Heart left ventricle (tissue), 13 donors: Measurements from ENCODE around the gene ATCAY.

Source experiments
- CTCF ChIP-seq, 12 donors: fragments of 200-600 bp; sonication (generic) in 4 of 12; IDR thresholded peaks; one replicate each; pipeline versions ENCODE4 v1.5.0 to v1.8.0; 2018 to 2022; ENCODE audit warnings: antibody characterized with exemption in 12 of 12, mild to moderate bottlenecking in 5 of 12
- POLR2A ChIP-seq, 2 donors: fragments of 450-650 bp; IDR thresholded peaks; one replicate each; pipeline ENCODE4 v1.6.1; 2017; ENCODE audit warnings: antibody characterized with exemption in 2 of 2, mild to moderate bottlenecking in 2 of 2, moderate library complexity in 2 of 2
- donor health status: ischemic (EF 13 %, LVEDD 7.1; RV severe dilation, severe dysfunction).
- donor health status: DM: no; HTN: yes; CAD: no.
- donor health status: DM: no; HTN: no; CAD: no.
- donor health status: ischemic (EF 25% LVEDD 6.9; RV normal size, moderate dysfunction).
- donor health status: ischemic (EF 25% LVEDD 5.7; RV mildly dilated, moderate dysfunction).
- donor health status: ischemic (EF 35%, LVEDD 5.7; RV mildly dilated, moderate dysfunction).
- donor health status: nonischemic (EF 11% LVEDD 7.7; RV severe dilation, severe dysfunction).
- donor health status: DM: yes; HTN: yes; CAD: no.
- donor health status: PGD.
- donor health status: ischemic (EF 29% LVEDD 5.4; RV normal size, mild dysfunction).
- donor health status: nonischemic (EF 23%, LVEDD 6.1; RV moderate dilation, normal function).

- no peak for TF ChIP-seq CTCF (IDR thresholded peaks at IDR 0.05)
- no peak for TF ChIP-seq POLR2A (IDR thresholded peaks at IDR 0.05)
Measured at GRCh38 chr19:3834349-3835054, 46.0 kb upstream of the ATCAY start.
